Measurements from ENCODE around the gene GDPD5. TPM values are rescaled to one million over a fixed set of nuclear protein-coding genes. Genes with fewer than 3 reads are reported as not detected.
A peak's percentile ranks its signal among the peaks of the same experiment; 100 is the strongest.

GDPD5 gene
- total RNA-seq, 1 experiment from 2014 or later = 4.0 TPM

- DNase-seq (ENCODE audit: low spot score) = peak; percentile 69
Measured at GRCh38 chr11:75536786-75537641, 11.3 kb upstream of the GDPD5 start.

DNA sequence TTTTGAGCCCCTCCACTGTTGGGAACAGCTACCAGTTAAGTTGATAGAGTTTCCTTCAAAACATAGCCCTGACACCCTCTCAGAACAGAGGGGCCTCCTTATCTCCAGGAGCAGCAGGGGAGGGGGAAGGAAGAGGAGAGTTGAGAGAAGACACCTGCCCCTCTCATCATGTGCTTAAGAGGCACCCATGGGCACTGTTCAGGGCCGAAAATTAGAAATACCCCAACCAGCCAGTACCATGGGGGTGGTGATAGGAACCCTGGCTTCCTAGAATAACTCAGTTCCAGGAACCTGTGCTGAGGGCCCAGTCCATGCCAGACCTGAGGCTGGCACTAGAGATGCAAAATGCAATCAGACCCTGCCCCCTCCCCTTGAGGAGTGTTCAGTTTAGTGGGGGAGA lies 9.3 kb upstream of the GDPD5 start:
- DNase-seq (ENCODE audit: low spot score) = no peak

- peak; percentile 81 for DNase-seq (ENCODE audit: low spot score)
Measured at GRCh38 chr11:75534259-75535069, 8.7 kb upstream of the GDPD5 start.

DNA sequence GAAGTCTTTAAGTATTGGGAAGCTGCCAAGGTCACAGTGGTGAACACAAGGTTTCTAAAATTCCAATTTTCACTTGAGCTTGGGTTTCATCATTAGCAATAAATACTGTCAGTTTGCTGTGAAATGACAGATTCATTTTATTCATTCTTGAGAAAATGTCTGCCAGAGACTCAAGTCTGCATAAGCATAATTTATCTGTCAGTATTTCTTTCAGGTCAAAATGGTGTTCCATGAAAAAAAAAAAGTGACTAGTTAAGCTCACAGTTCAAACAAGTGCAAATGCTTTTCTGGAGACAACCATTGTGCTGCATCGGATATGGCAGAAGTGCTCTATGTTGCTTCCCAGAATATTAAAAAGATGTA lies 8.1 kb upstream of the GDPD5 start:
- no peak for DNase-seq (ENCODE audit: low spot score)

DNA sequence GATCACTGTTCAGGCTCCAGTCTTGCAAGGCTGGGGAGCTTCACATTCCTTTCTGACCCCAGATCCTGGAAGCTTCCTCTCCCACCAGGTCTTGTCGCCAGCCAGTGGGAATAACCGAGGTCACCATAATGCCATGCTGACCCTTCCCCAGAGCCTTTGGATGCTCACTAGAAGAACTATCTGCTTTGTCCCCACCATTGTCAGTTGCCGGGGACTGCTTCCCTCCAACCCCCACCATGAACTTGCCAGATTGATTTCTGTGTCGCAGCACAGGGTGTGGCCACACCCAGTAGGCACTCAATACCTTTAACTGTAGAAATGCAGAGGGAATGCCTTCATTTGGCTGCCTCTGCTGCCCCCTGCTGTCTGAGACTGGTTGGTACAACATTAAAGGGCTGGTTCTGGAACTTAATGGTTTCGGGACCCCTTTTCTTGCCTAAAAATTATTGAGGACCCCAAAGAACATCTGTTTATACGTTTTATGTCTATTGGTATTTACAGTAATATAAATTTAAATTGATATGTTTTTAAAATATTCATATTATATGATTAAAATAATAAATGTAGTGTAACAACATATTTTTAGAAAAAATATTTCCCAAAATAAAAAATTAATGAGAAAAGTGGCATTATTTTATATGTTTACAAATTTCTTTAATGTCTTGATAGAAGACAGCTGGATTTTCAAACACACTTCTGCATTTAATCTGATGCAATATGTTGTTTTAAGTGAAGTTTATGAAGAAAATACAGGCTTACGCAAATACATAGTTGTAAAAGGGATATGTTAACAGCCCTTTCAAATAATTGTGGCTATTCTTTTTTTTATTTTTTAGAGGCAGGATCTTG lies 6.7 kb upstream of the GDPD5 start:
- peak; percentile 95 for DNase-seq (ENCODE audit: low spot score)

DNA sequence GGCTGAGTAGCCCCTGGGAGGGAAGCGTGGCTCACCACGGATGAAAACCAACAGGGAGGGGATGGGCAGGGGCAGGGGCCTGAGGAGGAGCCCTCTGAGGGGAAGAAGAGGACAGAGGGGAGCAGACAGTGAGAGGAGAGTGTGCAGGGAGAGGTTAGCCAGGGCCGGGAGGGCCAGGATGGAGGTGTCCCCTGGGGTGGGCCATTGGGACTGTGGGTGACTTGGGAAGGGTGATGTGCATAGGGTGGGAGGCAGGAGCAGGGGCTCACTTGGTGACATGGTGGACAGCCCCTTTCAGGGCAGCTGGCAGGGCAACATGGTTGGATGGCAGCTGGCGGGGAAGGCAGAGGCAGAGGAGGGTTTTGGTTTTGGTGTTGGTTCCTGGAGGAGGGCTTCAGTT lies 5.6 kb upstream of the GDPD5 start:
- DNase-seq (ENCODE audit: low spot score) = no peak

DNA sequence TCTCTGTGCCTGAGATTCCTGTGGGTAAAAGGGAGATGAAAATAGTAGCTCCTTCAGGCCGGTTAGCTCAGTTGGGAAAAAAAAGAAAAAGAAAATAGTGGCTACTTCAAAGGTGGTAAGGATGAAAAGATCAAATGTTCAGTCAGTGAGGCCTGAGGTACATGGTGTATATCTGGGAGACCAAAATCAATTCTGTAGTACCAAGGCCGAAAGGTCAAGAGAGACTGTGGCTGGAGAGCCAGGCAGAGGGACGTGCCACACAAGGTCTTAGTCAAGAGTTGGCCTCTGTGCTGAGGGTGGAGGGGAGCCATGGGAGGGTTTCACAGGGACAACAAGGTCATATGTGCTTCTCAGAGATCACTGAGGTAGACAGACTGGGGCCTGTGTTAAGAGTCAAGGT lies 4.8 kb upstream of the GDPD5 start:
- DNase-seq (ENCODE audit: low spot score) = no peak

- DNase-seq (ENCODE audit: low spot score) = no peak
Measured at GRCh38 chr11:75527938-75528735, 2.4 kb upstream of the GDPD5 start.

GRCh38 chr11:75527130-75527529 lies 1.4 kb upstream of the GDPD5 start:
- DNase-seq (ENCODE audit: low spot score) = no peak

DNA sequence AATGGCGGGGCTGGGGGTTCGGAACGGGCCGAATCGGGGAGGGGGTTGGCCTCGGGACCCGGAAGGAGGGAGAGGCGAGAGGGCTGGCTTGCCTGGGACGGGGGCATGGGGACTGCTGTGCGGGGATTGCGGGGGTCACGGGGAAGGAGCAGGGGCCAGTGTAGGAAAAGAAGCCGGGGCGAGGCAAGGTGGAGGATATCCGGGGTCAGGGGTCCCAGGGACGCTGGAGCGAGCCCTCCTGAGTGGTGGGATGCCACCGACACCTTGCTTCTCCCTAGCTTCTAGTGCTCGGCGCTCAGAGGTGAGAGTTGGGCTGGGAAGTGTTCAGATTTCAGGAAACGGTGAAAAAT lies 426 bp upstream of the GDPD5 start:
- no peak for DNase-seq (ENCODE audit: low spot score)

- DNase-seq (ENCODE audit: low spot score) = peak; percentile 23
Measured at GRCh38 chr11:75524665-75525432, 892 bp downstream of the GDPD5 start.

DNA sequence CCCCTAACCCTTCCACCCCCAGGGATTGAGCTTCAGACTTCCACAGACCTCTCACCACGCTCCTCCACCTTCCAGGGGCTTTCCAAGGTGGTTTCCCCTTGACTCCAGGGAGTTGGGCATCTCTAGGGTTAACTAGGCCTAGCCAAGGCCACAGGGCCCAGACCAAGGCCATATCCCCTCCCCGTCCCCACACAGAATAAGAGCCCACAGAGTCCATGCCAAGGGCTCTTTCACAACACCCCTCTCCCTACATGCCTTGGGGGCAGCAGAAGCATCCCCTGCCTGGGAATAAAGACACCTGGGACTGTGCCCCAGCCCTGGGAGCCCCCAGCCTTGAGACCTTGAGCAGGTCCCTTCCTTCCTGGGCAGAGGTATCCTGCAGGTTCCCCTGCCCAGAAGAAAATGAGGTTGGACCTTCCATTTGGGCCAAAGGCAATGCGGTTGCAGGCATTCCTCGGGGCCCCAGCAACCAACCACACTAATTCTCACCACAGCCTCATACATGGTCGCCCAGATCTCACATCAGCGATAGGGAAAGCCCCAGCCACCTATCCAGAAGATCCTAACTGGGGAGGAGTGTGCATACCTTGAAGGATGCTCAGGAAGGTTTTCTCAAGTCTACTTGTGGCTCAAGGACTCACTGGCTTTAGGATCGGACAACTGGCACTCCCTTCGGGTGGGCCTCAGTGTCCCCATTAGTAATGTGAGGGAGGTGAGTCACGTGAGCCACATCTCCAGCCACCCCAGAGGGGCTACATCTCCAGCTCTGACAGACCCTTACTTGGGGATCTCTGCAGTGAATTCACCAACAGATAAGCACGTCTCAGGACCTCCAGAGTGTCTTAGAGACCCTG lies 1.7 kb downstream of the GDPD5 start:
- DNase-seq (ENCODE audit: low spot score) = no peak

GRCh38 chr11:75523189-75523588 lies 2.6 kb downstream of the GDPD5 start:
- DNase-seq (ENCODE audit: low spot score) = no peak

GRCh38 chr11:75522286-75523044 lies 3.3 kb downstream of the GDPD5 start:
- DNase-seq (ENCODE audit: low spot score) = no peak

GRCh38 chr11:75520688-75521087 lies 5.1 kb downstream of the GDPD5 start:
- DNase-seq (ENCODE audit: low spot score) = no peak

GRCh38 chr11:75518771-75519653 lies 6.7 kb downstream of the GDPD5 start:
- no peak for DNase-seq (ENCODE audit: low spot score)

DNA sequence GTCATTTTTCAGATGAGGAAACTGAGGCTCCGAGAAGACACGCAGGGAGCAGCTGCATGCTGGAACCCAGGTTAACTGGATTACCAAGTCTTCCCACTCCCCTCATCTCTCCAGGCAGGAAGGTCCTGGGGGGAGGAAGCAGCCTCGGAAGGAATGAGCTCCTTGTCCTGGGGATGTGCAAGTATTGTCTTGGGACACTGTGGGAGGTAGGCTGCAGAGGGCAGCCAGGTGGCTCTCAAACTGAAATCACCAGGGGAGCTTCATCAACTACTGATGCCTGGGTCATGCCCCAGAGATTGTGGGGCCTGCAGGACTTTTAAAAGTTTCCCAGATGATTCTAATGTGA lies 7.6 kb downstream of the GDPD5 start:
- DNase-seq (ENCODE audit: low spot score) = no peak

DNA sequence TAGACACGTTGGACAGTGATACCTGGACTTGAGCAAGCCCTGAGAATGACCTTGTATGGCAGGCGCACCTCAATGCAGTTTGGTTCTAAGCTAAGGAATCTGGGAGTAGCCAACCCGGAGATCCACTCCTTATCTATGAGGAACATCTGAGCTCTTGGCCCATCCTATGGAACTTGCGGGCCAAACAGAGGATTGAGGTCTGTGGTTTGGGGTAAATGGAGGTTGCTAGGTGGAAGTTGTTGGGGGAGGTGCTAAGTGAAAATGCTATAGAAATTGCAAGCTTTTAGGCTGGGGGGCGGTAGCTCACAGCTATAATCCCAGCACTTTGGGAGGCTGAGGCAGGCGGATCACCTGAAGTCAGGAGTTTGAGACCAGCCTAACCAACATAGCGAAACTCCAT lies 8.9 kb downstream of the GDPD5 start:
- peak; percentile 16 for DNase-seq (ENCODE audit: low spot score)

Data from HT-29 (cell line).